22Rv1 (cell line): ENCODE data around the gene CNOT4.

Source experiments
- CTCF ChIP-seq: fragments of 450-650 bp; IDR thresholded peaks from 2 replicates; pipeline ENCODE4 v1.5.1; 2017; ENCODE audit warnings: mild to moderate bottlenecking
- ZFX ChIP-seq: fragments of 450-650 bp; IDR thresholded peaks from 2 replicates; pipeline ENCODE4 v1.6.1; 2017; ENCODE audit warnings: antibody characterized with exemption, borderline replicate concordance

DNA sequence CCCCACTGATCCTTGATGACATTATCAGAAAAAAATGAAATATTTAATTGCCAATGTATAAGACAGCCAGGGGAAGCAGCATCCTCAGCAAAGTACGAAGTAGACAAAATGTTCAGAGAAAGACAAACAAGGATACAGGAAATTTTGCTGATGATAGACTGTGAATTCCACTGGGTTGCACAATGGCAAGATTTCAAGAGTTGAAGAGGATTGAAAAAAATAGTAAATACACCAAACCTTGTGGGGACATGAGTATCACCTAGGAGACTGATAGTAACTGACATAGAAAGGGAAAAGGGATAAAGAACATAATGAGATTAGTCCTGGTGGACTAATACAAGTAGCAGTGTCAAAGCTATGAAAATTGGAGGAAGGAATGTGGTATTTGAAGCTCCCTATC, 16.5 kb downstream of the CNOT4 start:
- no peak for TF ChIP-seq CTCF
- TF ChIP-seq ZFX = no peak
